A549 (cell line): ENCODE results near the gene PGAP3. TPM values are rescaled to one million over a fixed set of nuclear protein-coding genes. Genes with fewer than 3 reads are reported as not detected.

Experiments
- ATAC-seq, 2 experiments: fragments of 200-7000 bp in 1 of 2; fragments of >200 bp in 1 of 2; cut with Nextera tagmentation in 1 of 2; cut with Tn5 transposase in 1 of 2; 3 replicates each; pipeline versions ENCODE4 v1.8.0 to v1.9.1; 2018 to 2020; ENCODE audit warnings: mild to moderate bottlenecking in 1 of 2, moderate library complexity in 1 of 2
- CTCF ChIA-PET: fragments of 300-600 bp; sonication (Branson Sonifier 250); formaldehyde crosslinking; extraction: SDS; loops from one replicate; lab custom pipeline; 2021; ENCODE audit warnings: antibody characterized with exemption, inconsistent platforms; lab: Yijun Ruan, JAX
- POLR2A ChIA-PET: fragments of 350-600 bp; formaldehyde crosslinking; extraction: SDS; loops from one replicate; lab custom pipeline; 2021; ENCODE audit warnings: antibody characterized with exemption, inconsistent platforms; lab: Yijun Ruan, JAX
- DNase-seq, 2 experiments: peaks; one replicate each; pipeline versions ENCODE4 v3.0.0 to v3.0.0-alpha.2; 2011 to 2016; ENCODE audit warnings: low read depth in 1 of 2, low spot score in 1 of 2
- FAIRE-seq: peaks from 2 replicates; lab custom pipeline; 2011; peaks lifted over from hg19 to GRCh38; lab: Jason Lieb, UNC
- H3K27ac ChIP-seq, 2 experiments: fragments of >200 bp; sonication (Bioruptor Twin); formaldehyde crosslinking; 3 replicates each; pipeline ENCODE4 v1.5.1; 2016 to 2017
- H3K4me1 ChIP-seq: fragments of >200 bp; sonication (Bioruptor Twin); formaldehyde crosslinking; 3 replicates; pipeline ENCODE4 v1.6.1; 2016
- H3K4me2 ChIP-seq: fragments of >200 bp; sonication (Bioruptor Twin); formaldehyde crosslinking; 3 replicates; pipeline ENCODE4 v1.6.1; 2016
- H3K4me3 ChIP-seq: fragments of >200 bp; sonication (Bioruptor Twin); formaldehyde crosslinking; 3 replicates; pipeline ENCODE4 v1.5.1; 2016
- H3K9me3 ChIP-seq: fragments of >200 bp; sonication (Bioruptor Twin); formaldehyde crosslinking; 3 replicates; pipeline ENCODE4 v1.6.1; 2016
- ATOH8 ChIP-seq: fragments of 250-450 bp; sonication (Bioruptor Pico); IDR thresholded peaks from 2 replicates; pipeline ENCODE4 v1.5.0; 2020; ENCODE audit warnings: low read depth, mild to moderate bottlenecking, moderate library complexity
- BCL3 ChIP-seq: fragments of >200 bp; sonication (Bioruptor Twin); formaldehyde crosslinking; IDR thresholded peaks from 3 replicates; pipeline ENCODE4 v1.6.1; 2016
- BHLHE40 ChIP-seq: IDR thresholded peaks from 2 replicates; pipeline ENCODE4 v1.6.1; 2012; ENCODE audit warnings: low read depth, low read length, inconsistent platforms
- CBX8 ChIP-seq: fragments of 200-600 bp; sonication (generic); IDR thresholded peaks from 2 replicates; pipeline ENCODE4 v1.6.1; 2016
- EHF ChIP-seq: fragments of 250-450 bp; sonication (Bioruptor Pico); IDR thresholded peaks from 2 replicates; pipeline ENCODE4 v1.5.0; 2020; ENCODE audit warnings: mild to moderate bottlenecking
- EHMT2 ChIP-seq: fragments of 200-600 bp; sonication (generic); IDR thresholded peaks from 2 replicates; pipeline ENCODE4 v1.6.1; 2016; ENCODE audit warnings: antibody characterized with exemption, low read depth, mild to moderate bottlenecking, moderate library complexity
- ELK1 ChIP-seq: fragments of 150-350 bp; IDR thresholded peaks from 2 replicates; pipeline ENCODE4 v1.6.1; 2014; ENCODE audit warnings: low read depth, mild to moderate bottlenecking, low read length
- EP300 ChIP-seq, 2 experiments: fragments of >200 bp; sonication (Bioruptor Twin); formaldehyde crosslinking; IDR thresholded peaks; 2 replicates in 1 of 2; 3 replicates in 1 of 2; pipeline ENCODE4 v1.6.1; 2016 to 2017
- HES2 ChIP-seq: fragments of >200 bp; sonication (Bioruptor Twin); formaldehyde crosslinking; IDR thresholded peaks from 2 replicates; pipeline ENCODE4 v1.6.1; 2016
- HOXA7 ChIP-seq: fragments of 250-450 bp; sonication (Bioruptor Pico); IDR thresholded peaks from 2 replicates; pipeline ENCODE4 v1.5.0; 2020; ENCODE audit warnings: mild to moderate bottlenecking, moderate library complexity
- HOXB13 ChIP-seq: fragments of 250-450 bp; sonication (Bioruptor Pico); IDR thresholded peaks from 2 replicates; pipeline ENCODE4 v1.5.0; 2020; ENCODE audit warnings: low read depth, mild to moderate bottlenecking, moderate library complexity
- NFE2L2 ChIP-seq: fragments of 150-350 bp; conservative IDR thresholded peaks from 2 replicates; pipeline ENCODE4 v1.6.1; 2014; ENCODE audit warnings: low read length
- NPAS2 ChIP-seq: fragments of 250-450 bp; sonication (Bioruptor Pico); IDR thresholded peaks from 2 replicates; pipeline ENCODE4 v1.8.0; 2022; ENCODE audit warnings: mild to moderate bottlenecking, moderate library complexity, borderline replicate concordance
- RARB ChIP-seq: fragments of 250-450 bp; sonication (Bioruptor Pico); IDR thresholded peaks from 2 replicates; pipeline ENCODE4 v1.8.0; 2021; ENCODE audit warnings: mild to moderate bottlenecking, moderate library complexity
- RCOR1 ChIP-seq: fragments of 150-350 bp; IDR thresholded peaks from 2 replicates; pipeline ENCODE4 v1.6.1; 2014; ENCODE audit warnings: antibody characterized with exemption, low read length, low read depth
- RNF2 ChIP-seq: fragments of 200-600 bp; sonication (generic); IDR thresholded peaks from 2 replicates; pipeline ENCODE4 v1.6.1; 2016; ENCODE audit warnings: low read depth, mild to moderate bottlenecking, antibody characterized with exemption, moderate library complexity, borderline replicate concordance
- SMC3 ChIP-seq: fragments of >200 bp; sonication (Bioruptor Twin); formaldehyde crosslinking; IDR thresholded peaks from 3 replicates; pipeline ENCODE4 v1.6.1; 2018; ENCODE audit warnings: inconsistent platforms
- ZSCAN20 ChIP-seq: fragments of 250-450 bp; sonication (Bioruptor Pico); IDR thresholded peaks from 2 replicates; pipeline ENCODE4 v1.8.0; 2022; ENCODE audit warnings: mild to moderate bottlenecking, moderate library complexity
- WGBS: methylation state at CpG from one replicate; pipeline ENCODE4 v1.1.6; 2017; ENCODE audit errors: missing lambda C conversion rate; 5-methylcytosine and 5-hydroxymethylcytosine counted together
- polyA plus RNA-seq, 4 experiments: library from polyadenylated mRNA; depleted of rRNA in 3 of 4; stranded (reverse); fragments of >200 nt; fragmentation: RNase III in 1 of 4; extraction: RNeasy Plus Mini Kit Qiagen cat#74134 plus additional on column Dnase treatment in 1 of 4; gene quantifications; 2 replicates in 3 of 4; 3 replicates in 1 of 4; pipeline ENCODE4 v1.2.3, GENCODE V29; 2011 to 2017
- TF ChIP-seq, protein P1 (sequence below): fragments of 450-650 bp; IDR thresholded peaks from 2 replicates; pipeline ENCODE4 v1.6.1; 2014; ENCODE audit warnings: antibody characterized with exemption
- TF ChIP-seq, protein P2 (sequence below): fragments of 250-450 bp; sonication (Bioruptor Pico); IDR thresholded peaks from 2 replicates; pipeline ENCODE4 v1.5.0; 2021; ENCODE audit warnings: mild to moderate bottlenecking, moderate library complexity, borderline replicate concordance

The PGAP3 gene
- polyA plus RNA-seq, 2 of the 4 experiments (the other 2 are of a cell fraction) = 7.3 to 8.5 TPM

DNA sequence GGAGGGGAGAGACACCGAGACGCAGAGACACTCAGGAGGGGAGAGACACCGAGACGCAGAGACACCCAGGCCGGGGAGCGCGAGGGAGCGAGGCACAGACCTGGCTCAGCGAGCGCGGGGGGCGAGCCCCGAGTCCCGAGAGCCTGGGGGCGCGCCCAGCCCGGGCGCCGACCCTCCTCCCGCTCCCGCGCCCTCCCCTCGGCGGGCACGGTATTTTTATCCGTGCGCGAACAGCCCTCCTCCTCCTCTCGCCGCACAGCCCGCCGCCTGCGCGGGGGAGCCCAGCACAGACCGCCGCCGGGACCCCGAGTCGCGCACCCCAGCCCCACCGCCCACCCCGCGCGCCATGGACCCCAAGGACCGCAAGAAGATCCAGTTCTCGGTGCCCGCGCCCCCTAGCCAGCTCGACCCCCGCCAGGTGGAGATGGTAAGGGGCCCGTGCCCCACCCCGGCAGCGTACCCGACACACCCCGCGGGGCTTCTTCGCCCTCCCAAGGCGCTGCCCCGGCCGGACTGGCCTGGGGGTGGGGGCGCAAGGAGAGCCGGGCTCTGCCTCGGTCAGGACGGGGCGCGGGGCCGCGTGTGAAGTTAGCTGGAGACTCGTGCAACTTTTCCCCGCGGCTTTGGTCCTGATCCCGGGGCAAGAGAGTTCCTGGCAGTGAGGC is 60.7 kb downstream of the PGAP3 start:
- Histone ChIP-seq H3K27ac (peak overlapping the region in 1 of 2 experiments; percentile 19; a peak in 2 of 6 replicates), H3K4me1 (peaks cover 12% of the 10 kb centered on the region; the same call in 2 of the 3 replicates), H3K4me2 (peak overlapping the region; percentile 76), H3K4me3 (peak overlapping the region; percentile 25), H3K9me3 (no peaks in the 10 kb centered on the region)
- no peak for DNase-seq
- ChIA-PET POLR2A (no interaction called here), CTCF (interaction anchor here (0.6 to 58.8 kb wide), 8 partner anchors 8 to 429 kb away, joined by 3 to 1581 read pairs (median 375); partner anchors contain the start of genes ERBB2, NEUROD2, PGAP3 and PNMT)
- 11% methylated on average over 23 of the region's 72 CpGs for WGBS
- TF ChIP-seq HES2 (no peak), ATOH8 (no peak), EHMT2 (no peak), CBX8 (no peak), NPAS2 (CRISPR knock-in tag) (no peak), ZSCAN20 (no peak), RARB (CRISPR knock-in tag) (no peak), ELK1 (no peak), EP300 (IDR thresholded peaks at IDR 0.05) (no peak), BHLHE40 (no peak), BCL3 (no peak), EHF (no peak), RNF2 (no peak), RCOR1 (no peak), HOXB13 (CRISPR knock-in tag) (no peak), NFE2L2 (no peak), HOXA7 (CRISPR knock-in tag) (no peak), SMC3 (no peak)
- TF ChIP-seq, protein P1, sequence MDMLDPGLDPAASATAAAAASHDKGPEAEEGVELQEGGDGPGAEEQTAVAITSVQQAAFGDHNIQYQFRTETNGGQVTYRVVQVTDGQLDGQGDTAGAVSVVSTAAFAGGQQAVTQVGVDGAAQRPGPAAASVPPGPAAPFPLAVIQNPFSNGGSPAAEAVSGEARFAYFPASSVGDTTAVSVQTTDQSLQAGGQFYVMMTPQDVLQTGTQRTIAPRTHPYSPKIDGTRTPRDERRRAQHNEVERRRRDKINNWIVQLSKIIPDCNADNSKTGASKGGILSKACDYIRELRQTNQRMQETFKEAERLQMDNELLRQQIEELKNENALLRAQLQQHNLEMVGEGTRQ = no peak
- TF ChIP-seq, protein P2, sequence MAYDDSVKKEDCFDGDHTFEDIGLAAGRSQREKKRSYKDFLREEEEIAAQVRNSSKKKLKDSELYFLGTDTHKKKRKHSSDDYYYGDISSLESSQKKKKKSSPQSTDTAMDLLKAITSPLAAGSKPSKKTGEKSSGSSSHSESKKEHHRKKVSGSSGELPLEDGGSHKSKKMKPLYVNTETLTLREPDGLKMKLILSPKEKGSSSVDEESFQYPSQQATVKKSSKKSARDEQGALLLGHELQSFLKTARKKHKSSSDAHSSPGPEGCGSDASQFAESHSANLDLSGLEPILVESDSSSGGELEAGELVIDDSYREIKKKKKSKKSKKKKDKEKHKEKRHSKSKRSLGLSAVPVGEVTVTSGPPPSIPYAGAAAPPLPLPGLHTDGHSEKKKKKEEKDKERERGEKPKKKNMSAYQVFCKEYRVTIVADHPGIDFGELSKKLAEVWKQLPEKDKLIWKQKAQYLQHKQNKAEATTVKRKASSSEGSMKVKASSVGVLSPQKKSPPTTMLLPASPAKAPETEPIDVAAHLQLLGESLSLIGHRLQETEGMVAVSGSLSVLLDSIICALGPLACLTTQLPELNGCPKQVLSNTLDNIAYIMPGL = no peak
- FAIRE-seq = no peak
- ATAC-seq = no peak
